ENCODE data around the gene UMODL1. TPM values are rescaled to one million over a fixed set of nuclear protein-coding genes. Genes with fewer than 3 reads are reported as not detected.
A peak's percentile ranks its signal among the peaks of the same experiment; 100 is the strongest.

The UMODL1 gene
- total RNA-seq, 1 experiment from 2014 or later: 0.20 TPM

DNA sequence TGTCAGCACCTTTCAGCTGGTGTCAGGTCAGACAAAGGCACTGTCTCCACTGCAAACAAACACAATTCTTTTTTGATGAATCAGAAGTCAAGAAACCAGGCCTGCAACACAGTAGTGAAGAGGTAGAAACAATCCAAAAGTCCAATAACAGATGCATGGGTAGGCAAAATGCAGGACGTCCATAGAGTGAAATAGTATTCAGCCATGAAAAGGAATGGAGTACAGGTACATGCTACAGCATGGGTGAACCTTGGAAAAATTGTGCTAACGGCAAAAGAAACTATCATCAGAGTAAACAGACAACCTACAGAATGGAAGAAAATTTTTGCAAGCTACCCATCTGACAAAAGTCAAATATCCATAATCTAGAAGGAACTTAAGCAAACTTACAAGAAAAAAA lies 34.8 kb upstream of the UMODL1 start:
- H3K4me3 Mint-ChIP-seq (ENCODE audit: unreplicated experiment): no peak overlapping the region
- H3K4me3 ChIP-seq (ENCODE audit: low read depth, low read length): no peak overlapping the region
- BruUV-seq (replicated peaks): no TSS peak
- peaks cover 20% of the 10 kb centered on the region for H3K4me1 ChIP-seq
- H3K27me3 Mint-ChIP-seq (ENCODE audit: insufficient read depth, unreplicated experiment): no peaks in the 10 kb centered on the region
- intact Hi-C loops (cut with micrococcal nuclease; ENCODE audit: unreplicated experiment): no loop called here
- no peaks in the 10 kb centered on the region for H3K36me3 Mint-ChIP-seq (ENCODE audit: insufficient read depth, unreplicated experiment)
- no peaks in the 10 kb centered on the region for H3K27me3 ChIP-seq (replicated peaks; ENCODE audit: control insufficient read depth, insufficient read depth, low read length)
- peaks cover 16% of the 10 kb centered on the region for H3K4me1 Mint-ChIP-seq (ENCODE audit: low read depth, unreplicated experiment)
- no peak overlapping the region for H3K27ac Mint-ChIP-seq (ENCODE audit: unreplicated experiment)
- no peaks in the 10 kb centered on the region for H3K9me3 ChIP-seq
- H3K36me3 ChIP-seq (ENCODE audit: control insufficient read depth, insufficient read depth, low read length): no peaks in the 10 kb centered on the region
- CTCF ChIA-PET: no interaction called here
- POLR2A ChIA-PET: no interaction called here
- DNase-seq: no peak
- TF ChIP-seq, protein P1, sequence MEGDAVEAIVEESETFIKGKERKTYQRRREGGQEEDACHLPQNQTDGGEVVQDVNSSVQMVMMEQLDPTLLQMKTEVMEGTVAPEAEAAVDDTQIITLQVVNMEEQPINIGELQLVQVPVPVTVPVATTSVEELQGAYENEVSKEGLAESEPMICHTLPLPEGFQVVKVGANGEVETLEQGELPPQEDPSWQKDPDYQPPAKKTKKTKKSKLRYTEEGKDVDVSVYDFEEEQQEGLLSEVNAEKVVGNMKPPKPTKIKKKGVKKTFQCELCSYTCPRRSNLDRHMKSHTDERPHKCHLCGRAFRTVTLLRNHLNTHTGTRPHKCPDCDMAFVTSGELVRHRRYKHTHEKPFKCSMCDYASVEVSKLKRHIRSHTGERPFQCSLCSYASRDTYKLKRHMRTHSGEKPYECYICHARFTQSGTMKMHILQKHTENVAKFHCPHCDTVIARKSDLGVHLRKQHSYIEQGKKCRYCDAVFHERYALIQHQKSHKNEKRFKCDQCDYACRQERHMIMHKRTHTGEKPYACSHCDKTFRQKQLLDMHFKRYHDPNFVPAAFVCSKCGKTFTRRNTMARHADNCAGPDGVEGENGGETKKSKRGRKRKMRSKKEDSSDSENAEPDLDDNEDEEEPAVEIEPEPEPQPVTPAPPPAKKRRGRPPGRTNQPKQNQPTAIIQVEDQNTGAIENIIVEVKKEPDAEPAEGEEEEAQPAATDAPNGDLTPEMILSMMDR (IDR thresholded peaks at IDR 0.05; ENCODE audit: insufficient read depth in 1 of 2, low read depth in 1 of 2, low read length in 1 of 2, severe bottlenecking in 1 of 2, unreplicated experiment in 1 of 2): no peak
- peaks cover 8% of the 10 kb centered on the region for H3K9me3 Mint-ChIP-seq (ENCODE audit: unreplicated experiment)

DNA sequence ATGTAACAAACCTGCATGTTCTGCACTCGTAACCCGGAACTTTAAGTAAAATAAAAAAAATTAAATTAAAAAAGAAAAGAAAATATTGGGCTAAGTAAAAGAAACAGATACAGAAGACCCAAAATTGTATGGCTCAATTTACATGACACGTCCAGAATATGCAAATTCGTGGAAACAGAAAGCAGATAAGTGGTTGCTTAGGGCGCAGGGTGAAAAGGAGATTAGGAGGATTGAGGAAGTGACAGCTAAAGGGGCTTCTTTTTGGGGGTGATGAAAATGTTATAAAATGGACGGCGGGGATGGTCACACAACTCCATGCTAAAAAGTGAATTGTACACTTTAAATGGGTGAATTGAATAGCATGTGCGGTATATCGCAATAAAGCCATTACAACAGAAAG lies 33.6 kb upstream of the UMODL1 start:
- Mint-ChIP-seq H3K27me3 (ENCODE audit: insufficient read depth, unreplicated experiment) (no peaks in the 10 kb centered on the region), H3K4me1 (ENCODE audit: low read depth, unreplicated experiment) (peaks cover 16% of the 10 kb centered on the region), H3K9me3 (ENCODE audit: unreplicated experiment) (peaks cover 8% of the 10 kb centered on the region), H3K36me3 (ENCODE audit: insufficient read depth, unreplicated experiment) (no peaks in the 10 kb centered on the region), H3K4me3 (ENCODE audit: unreplicated experiment) (no peak overlapping the region), H3K27ac (ENCODE audit: unreplicated experiment) (peak overlapping the region; percentile 61)
- no peaks in the 10 kb centered on the region for H3K36me3 ChIP-seq (ENCODE audit: control insufficient read depth, insufficient read depth, low read length)
- H3K4me1 ChIP-seq: peaks cover 20% of the 10 kb centered on the region
- CTCF ChIA-PET: no interaction called here
- no peak for DNase-seq
- no peaks in the 10 kb centered on the region for H3K9me3 ChIP-seq
- BruUV-seq (replicated peaks): no TSS peak
- TF ChIP-seq, protein P1 (IDR thresholded peaks at IDR 0.05; ENCODE audit: insufficient read depth in 1 of 2, low read depth in 1 of 2, low read length in 1 of 2, severe bottlenecking in 1 of 2, unreplicated experiment in 1 of 2): no peak
- no peaks in the 10 kb centered on the region for H3K27me3 ChIP-seq (replicated peaks; ENCODE audit: control insufficient read depth, insufficient read depth, low read length)
- intact Hi-C loops (cut with micrococcal nuclease; ENCODE audit: unreplicated experiment): no loop called here
- POLR2A ChIA-PET: no interaction called here
- H3K4me3 ChIP-seq (ENCODE audit: low read depth, low read length): no peak overlapping the region

DNA sequence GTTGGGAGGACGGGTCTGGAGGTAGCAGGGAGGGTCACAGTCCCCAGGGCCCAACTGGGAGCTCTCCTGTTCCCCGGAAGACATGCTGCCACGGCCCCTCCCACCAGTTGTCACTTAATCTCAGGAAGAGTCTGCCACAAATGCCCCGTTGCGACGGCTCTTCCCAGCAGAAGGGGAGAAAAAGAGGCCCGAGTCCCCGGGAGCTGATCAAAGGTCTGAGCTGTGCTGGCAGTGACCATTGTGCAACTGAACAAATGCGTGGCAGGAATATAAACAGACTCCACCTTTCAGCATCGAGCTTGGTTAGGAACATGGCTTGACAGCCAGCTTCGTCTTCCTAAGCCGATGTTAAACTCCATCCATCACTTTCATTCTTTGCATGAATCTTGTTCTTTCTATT lies 33.2 kb upstream of the UMODL1 start:
- Mint-ChIP-seq H3K27me3 (ENCODE audit: insufficient read depth, unreplicated experiment) (no peaks in the 10 kb centered on the region), H3K36me3 (ENCODE audit: insufficient read depth, unreplicated experiment) (no peaks in the 10 kb centered on the region), H3K27ac (ENCODE audit: unreplicated experiment) (peak overlapping the region; percentile 61), H3K4me3 (ENCODE audit: unreplicated experiment) (no peak overlapping the region), H3K4me1 (ENCODE audit: low read depth, unreplicated experiment) (peaks cover 21% of the 10 kb centered on the region), H3K9me3 (ENCODE audit: unreplicated experiment) (peaks cover 8% of the 10 kb centered on the region)
- TF ChIP-seq, protein P1 (IDR thresholded peaks at IDR 0.05; ENCODE audit: insufficient read depth in 1 of 2, low read depth in 1 of 2, low read length in 1 of 2, severe bottlenecking in 1 of 2, unreplicated experiment in 1 of 2): no peak
- no TSS peak for BruUV-seq (replicated peaks)
- intact Hi-C loops (cut with micrococcal nuclease; ENCODE audit: unreplicated experiment): no loop called here
- no peak overlapping the region for H3K4me3 ChIP-seq (ENCODE audit: low read depth, low read length)
- no peaks in the 10 kb centered on the region for H3K27me3 ChIP-seq (replicated peaks; ENCODE audit: control insufficient read depth, insufficient read depth, low read length)
- DNase-seq: peak; percentile 49 to 77
- H3K9me3 ChIP-seq: no peaks in the 10 kb centered on the region
- H3K4me1 ChIP-seq: peaks cover 20% of the 10 kb centered on the region
- POLR2A ChIA-PET: no interaction called here
- no peaks in the 10 kb centered on the region for H3K36me3 ChIP-seq (ENCODE audit: control insufficient read depth, insufficient read depth, low read length)
- CTCF ChIA-PET: no interaction called here
